ENCODE results near the gene PELI2. TPM values are rescaled to one million over a fixed set of nuclear protein-coding genes. Genes with fewer than 3 reads are reported as not detected.

The PELI2 gene
- total and polyA plus RNA-seq, 2 experiments from 2014 or later, result 8.0 to 24.5 TPM

DNA sequence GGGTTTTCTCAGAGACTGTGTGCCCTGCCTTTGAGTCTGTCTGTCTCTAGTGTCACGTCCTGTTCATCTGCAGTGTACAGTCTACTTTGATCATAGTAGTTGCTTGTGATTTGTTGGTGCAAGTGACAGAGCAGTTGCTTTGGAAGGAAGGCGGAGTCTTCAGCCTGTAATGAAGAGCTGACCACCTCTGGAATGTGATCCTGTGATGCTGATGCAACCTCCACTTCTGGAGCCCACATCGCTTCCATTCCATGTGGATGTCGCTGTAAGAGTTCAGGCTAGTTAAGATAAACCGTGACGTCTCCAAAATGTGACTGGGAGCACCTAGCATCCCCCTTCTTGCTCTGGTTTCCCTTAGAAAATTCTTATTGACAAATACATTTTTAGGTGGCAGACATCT is 51.8 kb downstream of the PELI2 start:
- TF ChIP-seq, protein P1, sequence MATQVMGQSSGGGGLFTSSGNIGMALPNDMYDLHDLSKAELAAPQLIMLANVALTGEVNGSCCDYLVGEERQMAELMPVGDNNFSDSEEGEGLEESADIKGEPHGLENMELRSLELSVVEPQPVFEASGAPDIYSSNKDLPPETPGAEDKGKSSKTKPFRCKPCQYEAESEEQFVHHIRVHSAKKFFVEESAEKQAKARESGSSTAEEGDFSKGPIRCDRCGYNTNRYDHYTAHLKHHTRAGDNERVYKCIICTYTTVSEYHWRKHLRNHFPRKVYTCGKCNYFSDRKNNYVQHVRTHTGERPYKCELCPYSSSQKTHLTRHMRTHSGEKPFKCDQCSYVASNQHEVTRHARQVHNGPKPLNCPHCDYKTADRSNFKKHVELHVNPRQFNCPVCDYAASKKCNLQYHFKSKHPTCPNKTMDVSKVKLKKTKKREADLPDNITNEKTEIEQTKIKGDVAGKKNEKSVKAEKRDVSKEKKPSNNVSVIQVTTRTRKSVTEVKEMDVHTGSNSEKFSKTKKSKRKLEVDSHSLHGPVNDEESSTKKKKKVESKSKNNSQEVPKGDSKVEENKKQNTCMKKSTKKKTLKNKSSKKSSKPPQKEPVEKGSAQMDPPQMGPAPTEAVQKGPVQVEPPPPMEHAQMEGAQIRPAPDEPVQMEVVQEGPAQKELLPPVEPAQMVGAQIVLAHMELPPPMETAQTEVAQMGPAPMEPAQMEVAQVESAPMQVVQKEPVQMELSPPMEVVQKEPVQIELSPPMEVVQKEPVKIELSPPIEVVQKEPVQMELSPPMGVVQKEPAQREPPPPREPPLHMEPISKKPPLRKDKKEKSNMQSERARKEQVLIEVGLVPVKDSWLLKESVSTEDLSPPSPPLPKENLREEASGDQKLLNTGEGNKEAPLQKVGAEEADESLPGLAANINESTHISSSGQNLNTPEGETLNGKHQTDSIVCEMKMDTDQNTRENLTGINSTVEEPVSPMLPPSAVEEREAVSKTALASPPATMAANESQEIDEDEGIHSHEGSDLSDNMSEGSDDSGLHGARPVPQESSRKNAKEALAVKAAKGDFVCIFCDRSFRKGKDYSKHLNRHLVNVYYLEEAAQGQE (IDR thresholded peaks at IDR 0.05; ENCODE audit: unreplicated experiment), result no peak
- TF ChIP-seq CTCF (conservative IDR thresholded peaks at IDR 0.05; ENCODE audit: low read depth in 2 of 2) (no peak), ETS1 (IDR thresholded peaks at IDR 0.05) (no peak), ZNF114 (CRISPR knock-in tag; IDR thresholded peaks at IDR 0.05) (no peak), POLR2AphosphoS5 (IDR thresholded peaks at IDR 0.05; ENCODE audit: low read depth) (no peak), NANOG (IDR thresholded peaks at IDR 0.05; ENCODE audit: borderline replicate concordance) (no peak)
- Histone ChIP-seq H3K36me3 (ENCODE audit: insufficient read depth) (no peaks in the 10 kb centered on the region), H3K27me3 (ENCODE audit: insufficient read depth) (no peaks in the 10 kb centered on the region), H2AFZ (no peak overlapping the region), H3K4me1 (ENCODE audit: insufficient read depth) (peaks cover 6% of the 10 kb centered on the region; the same call in 1 of the 2 replicates), H3K79me2 (replicated peaks; ENCODE audit: insufficient read depth) (peaks cover 91% of the 10 kb centered on the region), H3F3A (replicated peaks; ENCODE audit: low read depth) (no peaks in the 10 kb centered on the region), H3K4me2 (no peak overlapping the region), H4K20me1 (replicated peaks; ENCODE audit: insufficient read depth) (0 out of 2 replicates have a peak, but pooled peaks cover 3% of the 10 kb centered on the region), H3K4me3 (no peak overlapping the region), H3K9me2 (ENCODE audit: insufficient read depth) (no peaks in the 10 kb centered on the region), H3K27ac (ENCODE audit: low read depth) (no peak overlapping the region)
- no peaks in the 10 kb centered on the region for H3K27me3 Mint-ChIP-seq (ENCODE audit: insufficient read depth, low read depth, poor library complexity)
- peak overlapping the region; percentile 60; the same call in 1 of the 2 replicates for H3K27ac Mint-ChIP-seq
- peaks cover 27% of the 10 kb centered on the region for H3K4me1 Mint-ChIP-seq
- H3K36me3 Mint-ChIP-seq (ENCODE audit: low read depth), result peaks cover 16% of the 10 kb centered on the region
- DNase-seq (ENCODE audit: low spot score), result no peak
- H3K4me3 Mint-ChIP-seq, result no peak overlapping the region
- no peak for ATAC-seq
- peaks cover 7% of the 10 kb centered on the region; the same call in 2 of the 3 replicates for H3K9me3 Mint-ChIP-seq

DNA sequence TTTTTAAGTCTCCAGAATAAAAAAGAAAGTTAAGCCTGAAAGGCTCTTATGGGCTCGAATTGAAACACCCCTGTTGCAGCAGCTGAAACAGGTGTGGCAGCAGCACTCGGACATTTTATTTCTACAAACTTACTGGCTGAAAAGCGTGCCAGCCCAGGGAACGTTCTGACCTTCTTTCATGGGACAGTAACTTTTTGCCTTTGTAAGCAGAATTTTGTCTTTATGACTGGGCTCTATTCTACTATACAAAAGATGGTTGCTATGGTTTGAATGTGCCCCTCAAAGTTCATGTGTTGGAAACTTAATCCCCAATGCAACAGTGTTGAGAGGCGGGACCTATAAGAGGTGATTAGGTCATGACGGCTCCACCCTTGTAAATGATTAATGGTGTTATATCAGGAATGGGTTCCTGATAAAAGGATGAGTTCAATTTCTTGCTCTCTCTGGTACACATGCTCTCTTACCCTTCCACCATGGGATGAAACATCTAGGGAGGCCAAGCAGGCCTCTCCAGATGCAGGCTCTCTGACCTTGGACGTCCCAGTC is 52.7 kb downstream of the PELI2 start:
- ATAC-seq (no peak), DNase-seq (ENCODE audit: low spot score) (no peak)
- Histone ChIP-seq H3K9me2 (ENCODE audit: insufficient read depth) (no peaks in the 10 kb centered on the region), H3K4me2 (no peak overlapping the region), H3K27me3 (ENCODE audit: insufficient read depth) (no peaks in the 10 kb centered on the region), H3F3A (replicated peaks; ENCODE audit: low read depth) (no peaks in the 10 kb centered on the region), H3K79me2 (replicated peaks; ENCODE audit: insufficient read depth) (peaks cover 91% of the 10 kb centered on the region), H3K4me1 (ENCODE audit: insufficient read depth) (peaks cover 6% of the 10 kb centered on the region; the same call in 1 of the 2 replicates), H3K36me3 (ENCODE audit: insufficient read depth) (no peaks in the 10 kb centered on the region), H3K4me3 (no peak overlapping the region), H3K27ac (ENCODE audit: low read depth) (no peak overlapping the region), H2AFZ (no peak overlapping the region), H4K20me1 (replicated peaks; ENCODE audit: insufficient read depth) (0 out of 2 replicates have a peak, but pooled peaks cover 8% of the 10 kb centered on the region)
- peaks cover 29% of the 10 kb centered on the region for H3K4me1 Mint-ChIP-seq
- H3K27ac Mint-ChIP-seq, result no peak overlapping the region
- peaks cover 7% of the 10 kb centered on the region; the same call in 2 of the 3 replicates for H3K9me3 Mint-ChIP-seq
- H3K4me3 Mint-ChIP-seq, result no peak overlapping the region
- H3K36me3 Mint-ChIP-seq (ENCODE audit: low read depth), result peaks cover 12% of the 10 kb centered on the region
- no peaks in the 10 kb centered on the region for H3K27me3 Mint-ChIP-seq (ENCODE audit: insufficient read depth, low read depth, poor library complexity)
- TF ChIP-seq POLR2AphosphoS5 (IDR thresholded peaks at IDR 0.05; ENCODE audit: low read depth) (no peak), CREB1 (CRISPR knock-in tag; IDR thresholded peaks at IDR 0.05; ENCODE audit: low read depth) (no peak), ZNF331 (CRISPR knock-in tag; IDR thresholded peaks at IDR 0.05; ENCODE audit: low read depth) (no peak)
- TF ChIP-seq, protein P2, sequence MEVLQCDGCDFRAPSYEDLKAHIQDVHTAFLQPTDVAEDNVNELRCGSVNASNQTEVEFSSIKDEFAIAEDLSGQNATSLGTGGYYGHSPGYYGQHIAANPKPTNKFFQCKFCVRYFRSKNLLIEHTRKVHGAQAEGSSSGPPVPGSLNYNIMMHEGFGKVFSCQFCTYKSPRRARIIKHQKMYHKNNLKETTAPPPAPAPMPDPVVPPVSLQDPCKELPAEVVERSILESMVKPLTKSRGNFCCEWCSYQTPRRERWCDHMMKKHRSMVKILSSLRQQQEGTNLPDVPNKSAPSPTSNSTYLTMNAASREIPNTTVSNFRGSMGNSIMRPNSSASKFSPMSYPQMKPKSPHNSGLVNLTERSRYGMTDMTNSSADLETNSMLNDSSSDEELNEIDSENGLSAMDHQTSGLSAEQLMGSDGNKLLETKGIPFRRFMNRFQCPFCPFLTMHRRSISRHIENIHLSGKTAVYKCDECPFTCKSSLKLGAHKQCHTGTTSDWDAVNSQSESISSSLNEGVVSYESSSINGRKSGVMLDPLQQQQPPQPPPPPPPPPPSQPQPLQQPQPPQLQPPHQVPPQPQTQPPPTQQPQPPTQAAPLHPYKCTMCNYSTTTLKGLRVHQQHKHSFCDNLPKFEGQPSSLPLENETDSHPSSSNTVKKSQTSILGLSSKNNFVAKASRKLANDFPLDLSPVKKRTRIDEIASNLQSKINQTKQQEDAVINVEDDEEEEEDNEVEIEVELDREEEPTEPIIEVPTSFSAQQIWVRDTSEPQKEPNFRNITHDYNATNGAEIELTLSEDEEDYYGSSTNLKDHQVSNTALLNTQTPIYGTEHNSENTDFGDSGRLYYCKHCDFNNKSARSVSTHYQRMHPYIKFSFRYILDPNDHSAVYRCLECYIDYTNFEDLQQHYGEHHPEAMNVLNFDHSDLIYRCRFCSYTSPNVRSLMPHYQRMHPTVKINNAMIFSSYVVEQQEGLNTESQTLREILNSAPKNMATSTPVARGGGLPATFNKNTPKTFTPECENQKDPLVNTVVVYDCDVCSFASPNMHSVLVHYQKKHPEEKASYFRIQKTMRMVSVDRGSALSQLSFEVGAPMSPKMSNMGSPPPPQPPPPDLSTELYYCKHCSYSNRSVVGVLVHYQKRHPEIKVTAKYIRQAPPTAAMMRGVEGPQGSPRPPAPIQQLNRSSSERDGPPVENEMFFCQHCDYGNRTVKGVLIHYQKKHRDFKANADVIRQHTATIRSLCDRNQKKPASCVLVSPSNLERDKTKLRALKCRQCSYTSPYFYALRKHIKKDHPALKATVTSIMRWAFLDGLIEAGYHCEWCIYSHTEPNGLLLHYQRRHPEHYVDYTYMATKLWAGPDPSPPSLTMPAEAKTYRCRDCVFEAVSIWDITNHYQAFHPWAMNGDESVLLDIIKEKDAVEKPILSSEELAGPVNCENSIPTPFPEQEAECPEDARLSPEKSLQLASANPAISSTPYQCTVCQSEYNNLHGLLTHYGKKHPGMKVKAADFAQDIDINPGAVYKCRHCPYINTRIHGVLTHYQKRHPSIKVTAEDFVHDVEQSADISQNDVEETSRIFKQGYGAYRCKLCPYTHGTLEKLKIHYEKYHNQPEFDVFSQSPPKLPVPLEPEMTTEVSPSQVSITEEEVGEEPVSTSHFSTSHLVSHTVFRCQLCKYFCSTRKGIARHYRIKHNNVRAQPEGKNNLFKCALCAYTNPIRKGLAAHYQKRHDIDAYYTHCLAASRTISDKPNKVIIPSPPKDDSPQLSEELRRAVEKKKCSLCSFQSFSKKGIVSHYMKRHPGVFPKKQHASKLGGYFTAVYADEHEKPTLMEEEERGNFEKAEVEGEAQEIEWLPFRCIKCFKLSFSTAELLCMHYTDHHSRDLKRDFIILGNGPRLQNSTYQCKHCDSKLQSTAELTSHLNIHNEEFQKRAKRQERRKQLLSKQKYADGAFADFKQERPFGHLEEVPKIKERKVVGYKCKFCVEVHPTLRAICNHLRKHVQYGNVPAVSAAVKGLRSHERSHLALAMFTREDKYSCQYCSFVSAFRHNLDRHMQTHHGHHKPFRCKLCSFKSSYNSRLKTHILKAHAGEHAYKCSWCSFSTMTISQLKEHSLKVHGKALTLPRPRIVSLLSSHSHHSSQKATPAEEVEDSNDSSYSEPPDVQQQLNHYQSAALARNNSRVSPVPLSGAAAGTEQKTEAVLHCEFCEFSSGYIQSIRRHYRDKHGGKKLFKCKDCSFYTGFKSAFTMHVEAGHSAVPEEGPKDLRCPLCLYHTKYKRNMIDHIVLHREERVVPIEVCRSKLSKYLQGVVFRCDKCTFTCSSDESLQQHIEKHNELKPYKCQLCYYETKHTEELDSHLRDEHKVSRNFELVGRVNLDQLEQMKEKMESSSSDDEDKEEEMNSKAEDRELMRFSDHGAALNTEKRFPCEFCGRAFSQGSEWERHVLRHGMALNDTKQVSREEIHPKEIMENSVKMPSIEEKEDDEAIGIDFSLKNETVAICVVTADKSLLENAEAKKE (CRISPR knock-in tag; IDR thresholded peaks at IDR 0.05), result no peak

All from GM23338 (cell line).